Stomach (tissue), 9 donors: Measurements from ENCODE around the gene FOXN3. TPM values are rescaled to one million over a fixed set of nuclear protein-coding genes. Genes with fewer than 3 reads are reported as not detected.

Experiments
- DNase-seq, 2 donors: peaks; one replicate each; pipeline versions ENCODE4 v3.0.0 to v3.0.0-alpha.2; 2013 to 2019
- H3K27ac ChIP-seq, 5 donors: fragments of 200-600 bp in 4 of 5; sonication (generic) in 4 of 5; one replicate each; pipeline ENCODE4 v1.5.1; 2013 to 2019; ENCODE audit warnings: mild to moderate bottlenecking in 1 of 5, moderate library complexity in 1 of 5
- H3K27me3 ChIP-seq, 3 donors: fragments of 200-600 bp; sonication (generic); one replicate each; pipeline ENCODE4 v1.5.1; 2017 to 2019; ENCODE audit warnings: mixed run types in 1 of 3
- H3K36me3 ChIP-seq, 4 donors: fragments of 200-600 bp; sonication (generic); 1 replicate in 3 of 4; 2 replicates in 1 of 4; pipeline ENCODE4 v1.5.1; 2016 to 2019
- H3K4me1 ChIP-seq, 4 donors: fragments of 200-600 bp; sonication (generic); one replicate each; pipeline ENCODE4 v1.5.1; 2016 to 2019
- H3K4me3 ChIP-seq, 4 donors: fragments of 200-600 bp; sonication (generic) in 3 of 4; one replicate each; pipeline ENCODE4 v1.5.1; 2016 to 2019; ENCODE audit warnings: mild to moderate bottlenecking in 1 of 4
- H3K9me3 ChIP-seq, 4 donors: fragments of 200-600 bp; sonication (generic); one replicate each; pipeline ENCODE4 v1.5.1; 2016 to 2019
- EP300 ChIP-seq: sonication (generic); formaldehyde crosslinking; IDR thresholded peaks from one replicate; pipeline ENCODE4 v1.6.1; 2017; ENCODE audit warnings: antibody characterized with exemption
- POLR2A ChIP-seq, 4 donors: fragments of 450-650 bp; IDR thresholded peaks; one replicate each; pipeline ENCODE4 v1.6.1; 2016; ENCODE audit warnings: antibody characterized with exemption in 4 of 4, control low read depth in 2 of 4, mild to moderate bottlenecking in 1 of 4, moderate library complexity in 1 of 4
- POLR2AphosphoS5 ChIP-seq, 3 donors: sonication (generic); formaldehyde crosslinking; IDR thresholded peaks; one replicate each; pipeline ENCODE4 v1.6.1; 2016; ENCODE audit warnings: antibody characterized with exemption in 3 of 3
- WGBS, 5 donors: extraction: QIAGEN DNeasy Blood & Tissue Kit in 3 of 5; methylation state at CpG; one replicate each; pipeline versions ENCODE4 v1.1.5 to v1.1.7; 2013 to 2018; 5-methylcytosine and 5-hydroxymethylcytosine counted together
- intact Hi-C: fragments of 100-400 bp; cut with DNase I; formaldehyde crosslinking; loops from one replicate; pipeline ENCODE4 v1.15.1; 2023; ENCODE audit warnings: low total_unique reads
- polyA plus RNA-seq, 3 donors: library from polyadenylated mRNA; stranded (reverse); fragments of 200-250 nt; gene quantifications; one replicate each; pipeline ENCODE4 v1.2.3, GENCODE V29; 2013
- total RNA-seq, 5 donors: library from RNA; depleted of rRNA; stranded (reverse); fragments of >200 nt; gene quantifications; one replicate each; pipeline versions ENCODE4 v1.1.0 to v1.2.3, GENCODE V29; 2014 to 2016
- TF ChIP-seq, protein P1 (sequence below), 7 experiments: fragments of 450-650 bp in 4 of 7; fragments of 200-600 bp in 3 of 7; sonication (generic) in 3 of 7; IDR thresholded peaks; one replicate each; pipeline ENCODE4 v1.5.1; 2016 to 2019; ENCODE audit warnings: antibody characterized with exemption in 7 of 7, control low read depth in 2 of 7, mild to moderate bottlenecking in 1 of 7
- donor health status: healthy with polysubstance abuse.
- donor health status: Bipolar disorder and iron deficiency.
- donor health status: healthy.

The FOXN3 gene
- total and polyA plus RNA-seq, 8 donors: 12.5 to 126 (median 56.6) TPM

DNA sequence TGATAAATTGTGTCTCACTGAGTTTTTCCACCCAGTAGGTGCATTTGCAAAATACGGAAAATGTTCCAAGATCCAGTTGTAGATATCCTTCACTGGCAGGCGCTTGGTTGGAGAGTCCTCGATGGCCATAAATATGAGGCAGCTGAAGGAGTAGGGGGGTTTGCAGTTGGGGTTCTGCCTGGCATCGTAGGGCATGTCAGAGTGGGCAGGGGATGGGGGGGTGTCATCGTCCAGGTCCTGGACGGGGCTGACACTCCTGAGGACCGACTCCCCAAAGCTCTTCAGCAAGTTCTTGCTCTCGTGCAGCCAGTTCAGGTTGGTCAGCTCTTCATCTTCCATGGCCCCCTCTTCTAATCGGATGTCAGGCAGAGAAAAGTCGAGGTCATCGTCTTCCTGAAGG, 5.1 kb downstream of the FOXN3 start:
- DNase-seq: no peak
- 93 to 98% (median 96%) methylated on average over 11 of the region's 11 CpGs for WGBS, 5 donors
- Histone ChIP-seq H3K36me3 (peaks cover 10 to 26% (median 21%) of the 10 kb centered on the region in 4 donors), H3K27me3 (no peaks in the 10 kb centered on the region), H3K9me3 (no peaks in the 10 kb centered on the region), H3K4me3 (no peak overlapping the region), H3K27ac (no peak overlapping the region), H3K4me1 (peaks cover 41 to 81% (median 57%) of the 10 kb centered on the region in 4 donors)
- intact Hi-C loops: no loop called here
- TF ChIP-seq POLR2A (IDR thresholded peaks at IDR 0.05) (no peak), POLR2AphosphoS5 (IDR thresholded peaks at IDR 0.05) (no peak), EP300 (no peak)
- TF ChIP-seq, protein P1, sequence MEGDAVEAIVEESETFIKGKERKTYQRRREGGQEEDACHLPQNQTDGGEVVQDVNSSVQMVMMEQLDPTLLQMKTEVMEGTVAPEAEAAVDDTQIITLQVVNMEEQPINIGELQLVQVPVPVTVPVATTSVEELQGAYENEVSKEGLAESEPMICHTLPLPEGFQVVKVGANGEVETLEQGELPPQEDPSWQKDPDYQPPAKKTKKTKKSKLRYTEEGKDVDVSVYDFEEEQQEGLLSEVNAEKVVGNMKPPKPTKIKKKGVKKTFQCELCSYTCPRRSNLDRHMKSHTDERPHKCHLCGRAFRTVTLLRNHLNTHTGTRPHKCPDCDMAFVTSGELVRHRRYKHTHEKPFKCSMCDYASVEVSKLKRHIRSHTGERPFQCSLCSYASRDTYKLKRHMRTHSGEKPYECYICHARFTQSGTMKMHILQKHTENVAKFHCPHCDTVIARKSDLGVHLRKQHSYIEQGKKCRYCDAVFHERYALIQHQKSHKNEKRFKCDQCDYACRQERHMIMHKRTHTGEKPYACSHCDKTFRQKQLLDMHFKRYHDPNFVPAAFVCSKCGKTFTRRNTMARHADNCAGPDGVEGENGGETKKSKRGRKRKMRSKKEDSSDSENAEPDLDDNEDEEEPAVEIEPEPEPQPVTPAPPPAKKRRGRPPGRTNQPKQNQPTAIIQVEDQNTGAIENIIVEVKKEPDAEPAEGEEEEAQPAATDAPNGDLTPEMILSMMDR (IDR thresholded peaks at IDR 0.05): no peak

DNA sequence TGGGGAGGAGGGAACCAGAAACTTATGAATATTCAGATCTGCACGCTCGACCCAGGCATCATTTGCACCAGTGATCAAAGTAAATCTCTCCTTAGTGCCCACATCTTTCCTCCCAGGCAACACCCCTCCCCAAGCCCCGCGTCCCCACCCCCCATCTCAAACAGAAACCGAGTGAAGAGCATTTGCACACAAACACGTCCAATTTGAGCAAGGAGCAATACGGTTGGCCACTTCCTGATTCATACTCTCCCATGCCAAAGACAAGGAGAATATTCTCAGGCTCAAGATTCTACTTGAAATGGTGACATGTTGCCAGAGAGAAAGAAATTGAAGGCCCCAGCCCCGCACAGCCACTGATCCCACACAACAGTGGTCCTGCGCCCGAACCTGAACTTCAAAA, 7.1 kb downstream of the FOXN3 start:
- TF ChIP-seq POLR2AphosphoS5 (IDR thresholded peaks at IDR 0.05) (no peak), EP300 (no peak), POLR2A (IDR thresholded peaks at IDR 0.05) (no peak)
- TF ChIP-seq, protein P1 (IDR thresholded peaks at IDR 0.05): no peak
- DNase-seq: no peak
- H3K4me3 ChIP-seq: no peak overlapping the region
- peaks cover 10 to 34% (median 33%) of the 10 kb centered on the region in 4 donors for H3K36me3 ChIP-seq
- H3K4me1 ChIP-seq: peaks cover 42 to 90% (median 56%) of the 10 kb centered on the region in 4 donors
- peak overlapping the region; percentile 4 to 59 (median 23) for H3K27ac ChIP-seq
- H3K27me3 ChIP-seq: no peaks in the 10 kb centered on the region
- whole genome bisulfite sequencing, 5 donors: 47 to 55% (median 50%) methylated on average over 10 of the region's 10 CpGs
- intact Hi-C loops: no loop called here
- H3K9me3 ChIP-seq: no peaks in the 10 kb centered on the region

DNA sequence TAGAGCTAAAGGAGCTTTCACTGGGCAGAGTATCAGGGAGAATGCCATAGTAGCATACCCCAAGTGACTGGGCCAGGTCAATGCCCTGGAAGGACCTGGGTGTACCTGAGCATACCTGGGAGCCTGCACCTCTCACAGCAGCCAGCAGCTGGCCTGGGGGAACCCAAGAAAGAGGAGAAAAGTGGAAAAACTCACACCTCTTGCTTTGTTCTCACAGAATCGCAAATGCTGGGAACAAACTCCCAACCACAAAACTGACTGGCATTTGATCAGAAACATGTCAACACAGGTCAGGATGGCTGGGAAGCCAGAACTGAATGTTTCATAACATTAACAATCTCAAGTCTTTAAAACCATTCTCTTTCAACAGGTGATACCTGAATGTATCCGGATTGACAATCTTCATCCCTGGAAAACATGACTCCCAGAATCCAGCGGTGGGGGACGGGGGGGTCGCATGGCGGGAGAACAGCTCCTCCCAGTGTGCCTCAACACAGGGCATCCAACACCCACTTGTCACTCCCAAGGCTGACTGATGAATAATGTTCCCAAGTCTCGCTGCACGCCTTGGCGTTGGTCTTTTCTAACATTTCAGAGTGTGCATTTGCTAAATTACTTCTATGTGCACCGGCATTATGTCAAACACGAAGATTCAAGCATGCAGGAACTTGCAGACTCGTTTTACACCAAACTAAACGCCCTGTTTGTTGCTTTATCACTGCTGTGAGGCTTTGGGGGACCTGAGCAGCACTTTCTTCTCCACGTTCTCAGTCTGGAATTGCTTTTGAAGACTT, 7.9 kb downstream of the FOXN3 start:
- Histone ChIP-seq H3K9me3 (no peaks in the 10 kb centered on the region), H3K4me3 (no peak overlapping the region), H3K36me3 (peaks cover 10 to 40% (median 37%) of the 10 kb centered on the region in 4 donors), H3K4me1 (peaks cover 39 to 82% (median 49%) of the 10 kb centered on the region in 4 donors), H3K27ac (peak overlapping the region in 4 of 5 donors; percentile 30 to 59 (median 36)), H3K27me3 (no peaks in the 10 kb centered on the region)
- intact Hi-C loops: no loop called here
- WGBS, 5 donors: 41 to 69% (median 58%) methylated on average over 14 of the region's 14 CpGs
- DNase-seq: no peak
- TF ChIP-seq EP300 (no peak), POLR2A (IDR thresholded peaks at IDR 0.05) (no peak), POLR2AphosphoS5 (IDR thresholded peaks at IDR 0.05) (no peak)
- TF ChIP-seq, protein P1 (IDR thresholded peaks at IDR 0.05): no peak

DNA sequence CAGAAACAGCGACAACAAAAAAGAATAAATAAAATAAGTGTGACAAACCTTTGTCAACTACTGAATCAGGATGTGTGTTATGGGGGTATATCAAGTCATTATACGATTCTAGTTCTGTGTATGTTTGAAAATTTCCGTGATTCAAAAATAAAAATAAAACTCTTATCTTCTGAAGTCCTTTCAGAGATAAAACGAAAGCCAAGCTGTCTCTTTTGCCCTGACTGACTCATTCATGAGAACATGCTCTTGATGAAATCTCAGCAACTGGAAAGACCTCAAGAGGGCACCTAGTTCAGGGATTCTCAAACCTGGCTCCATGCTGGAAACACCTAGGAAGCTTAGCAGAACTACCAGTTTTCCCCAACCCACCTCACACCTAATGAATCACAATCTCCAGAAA, 9.2 kb downstream of the FOXN3 start:
- no peak for DNase-seq
- no peak overlapping the region for H3K4me3 ChIP-seq
- intact Hi-C loops: no loop called here
- TF ChIP-seq POLR2AphosphoS5 (IDR thresholded peaks at IDR 0.05): no peak
- TF ChIP-seq, protein P1 (IDR thresholded peaks at IDR 0.05): no peak
- TF ChIP-seq POLR2A (IDR thresholded peaks at IDR 0.05): no peak
- no peak for TF ChIP-seq EP300
- H3K27ac ChIP-seq: peak overlapping the region in 2 of 5 donors; percentile 37 to 43
- H3K9me3 ChIP-seq: no peaks in the 10 kb centered on the region
- peaks cover 10 to 44% (median 37%) of the 10 kb centered on the region in 4 donors for H3K36me3 ChIP-seq
- no peaks in the 10 kb centered on the region for H3K27me3 ChIP-seq
- peaks cover 39 to 70% (median 45%) of the 10 kb centered on the region in 4 donors for H3K4me1 ChIP-seq
- WGBS, 5 donors: 52 to 65% (median 61%) methylated on average over 4 of the region's 4 CpGs
